Ectodermal cell (in vitro differentiated cells): ENCODE results near the gene MAGEL2.
"Not testable (repeated sequence)": the region's sequence is repeated elsewhere in the genome, so short reads cannot be mapped to it uniquely, and the experiment has no call there.

Experiments used
- H3K27ac ChIP-seq: 2 replicates; pipeline ENCODE4 v1.7.0; 2013; ENCODE audit warnings: mild to moderate bottlenecking, low read depth, low read length; ENCODE audit not compliant: insufficient read depth, poor library complexity, severe bottlenecking
- H3K27me3 ChIP-seq: 2 replicates; pipeline ENCODE4 v1.7.0; 2013; ENCODE audit warnings: mild to moderate bottlenecking, low read length; ENCODE audit not compliant: insufficient read depth, control insufficient read depth, poor library complexity, severe bottlenecking
- H3K36me3 ChIP-seq: one replicate; pipeline ENCODE4 v1.7.0; 2013; ENCODE audit warnings: low read length; ENCODE audit not compliant: control insufficient read depth, insufficient read depth
- H3K4me1 ChIP-seq: one replicate; pipeline ENCODE4 v1.7.0; 2013; ENCODE audit warnings: low read length; ENCODE audit not compliant: control insufficient read depth, insufficient read depth
- H3K4me3 ChIP-seq: 2 replicates; pipeline ENCODE4 v1.7.0; 2013; ENCODE audit warnings: low read depth, low read length, control low read depth; ENCODE audit not compliant: insufficient read depth
- H3K9me3 ChIP-seq: 2 replicates; pipeline ENCODE4 v1.7.0; 2013; ENCODE audit warnings: mild to moderate bottlenecking, low read length, moderate library complexity; ENCODE audit not compliant: control insufficient read depth
- WGBS, 2 experiments: methylation state at CpG; one replicate each; pipeline ENCODE4 v1.1.7; 2013; ENCODE audit warnings: missing lambda C conversion rate in 2 of 2; 5-methylcytosine and 5-hydroxymethylcytosine counted together

The MAGEL2 gene

DNA sequence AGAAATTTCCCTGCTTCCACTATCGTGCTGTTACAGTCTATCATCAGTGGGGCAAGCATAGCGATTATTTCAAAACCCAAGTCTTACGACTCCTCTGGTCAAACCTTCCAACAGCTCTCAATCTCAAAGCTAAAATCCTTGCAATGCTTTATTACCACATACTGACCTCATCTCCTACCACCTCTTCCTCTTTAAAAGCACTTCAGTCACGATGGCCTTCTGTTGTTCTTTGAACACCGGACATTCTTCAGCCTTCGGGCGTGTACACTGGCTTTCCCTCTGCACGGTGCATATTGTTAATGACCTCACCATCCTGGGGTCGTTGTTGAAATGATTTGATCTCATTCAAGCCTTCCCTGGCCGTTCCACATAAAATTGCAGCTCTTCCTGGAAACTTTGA, 31.1 kb downstream of the MAGEL2 start:
- Histone ChIP-seq H3K9me3 (peaks cover 7% of the 10 kb centered on the region), H3K27ac (no peak overlapping the region), H3K4me3 (no peak overlapping the region), H3K36me3 (no peaks in the 10 kb centered on the region), H3K27me3 (no peaks in the 10 kb centered on the region), H3K4me1 (no peaks in the 10 kb centered on the region)
- 85 to 87% methylated on average over 10 of the region's 10 CpGs for WGBS, 2 experiments

DNA sequence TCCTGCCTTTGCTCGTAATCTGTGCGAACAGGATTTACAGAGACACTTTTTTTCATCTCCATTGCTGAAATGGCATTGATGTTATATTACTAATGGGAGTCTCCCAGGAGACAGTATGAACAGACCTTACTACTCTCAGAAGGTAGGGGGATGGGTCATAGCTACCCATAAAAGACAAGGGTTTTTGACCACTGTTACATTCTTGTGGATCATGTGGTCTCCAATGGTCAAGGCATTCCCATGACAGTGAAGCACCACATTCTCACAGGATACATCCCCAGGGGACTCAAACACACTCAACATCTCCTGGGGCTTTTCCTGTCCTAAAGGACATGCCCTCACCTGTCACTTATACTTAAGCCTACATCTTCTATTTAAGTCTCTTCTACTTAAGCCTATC, 41.4 kb downstream of the MAGEL2 start:
- Histone ChIP-seq H3K4me1 (no peaks in the 10 kb centered on the region), H3K9me3 (peaks cover 2% of the 10 kb centered on the region), H3K4me3 (no peak overlapping the region), H3K27ac (no peak overlapping the region), H3K36me3 (no peaks in the 10 kb centered on the region), H3K27me3 (no peaks in the 10 kb centered on the region)
- WGBS, 2 experiments, result 93 to 94% methylated on average over 2 of the region's 2 CpGs

DNA sequence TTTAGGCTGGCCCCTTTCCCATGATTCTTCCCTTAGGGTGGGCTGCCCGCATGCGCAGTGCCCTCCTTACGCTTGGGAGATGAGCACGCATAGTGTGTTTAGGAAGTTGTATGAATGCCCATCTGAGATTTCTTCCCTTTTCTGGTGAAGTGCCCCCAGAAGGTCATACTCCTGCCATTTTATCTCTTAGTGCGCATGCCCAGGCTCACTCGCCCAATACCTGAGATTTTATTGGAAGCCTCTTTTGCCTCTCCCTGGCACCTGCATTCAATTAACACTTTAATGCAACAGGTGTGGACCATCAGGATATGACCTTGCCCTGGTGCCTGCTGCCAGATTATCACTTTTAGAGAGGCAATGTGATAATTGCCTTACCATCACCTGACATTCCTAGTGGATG, 45.5 kb downstream of the MAGEL2 start:
- Histone ChIP-seq H3K27me3 (no peaks in the 10 kb centered on the region), H3K36me3 (no peaks in the 10 kb centered on the region), H3K4me3 (no peak overlapping the region), H3K9me3 (peaks cover 2% of the 10 kb centered on the region), H3K4me1 (no peaks in the 10 kb centered on the region), H3K27ac (no peak overlapping the region)
- WGBS, 2 experiments, result 95 to 99% methylated on average over 6 of the region's 6 CpGs

DNA sequence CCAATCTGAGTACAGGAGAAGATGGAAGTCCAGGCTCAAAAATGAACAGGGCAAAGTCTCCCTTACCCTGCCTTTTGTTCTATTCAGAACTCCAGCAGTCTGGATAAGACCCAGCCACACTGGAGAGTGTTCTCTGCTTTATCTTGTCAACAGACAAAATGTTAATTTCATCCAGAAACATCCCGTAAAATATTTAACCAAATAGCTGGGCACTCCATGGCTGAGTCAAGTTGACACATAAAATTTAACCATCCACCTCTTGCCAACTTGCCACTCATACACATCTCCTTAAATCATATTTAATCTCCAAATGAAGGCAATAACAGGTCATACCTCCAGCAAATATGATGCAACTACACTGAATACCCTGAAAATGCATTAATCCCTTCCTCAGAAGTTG, 48.6 kb downstream of the MAGEL2 start:
- Histone ChIP-seq H3K4me1 (no peaks in the 10 kb centered on the region), H3K9me3 (no peaks in the 10 kb centered on the region), H3K4me3 (no peak overlapping the region), H3K27ac (no peak overlapping the region), H3K36me3 (no peaks in the 10 kb centered on the region), H3K27me3 (no peaks in the 10 kb centered on the region)
- WGBS, 2 experiments, result 78 to 85% methylated on average over 1 of the region's 1 CpG

DNA sequence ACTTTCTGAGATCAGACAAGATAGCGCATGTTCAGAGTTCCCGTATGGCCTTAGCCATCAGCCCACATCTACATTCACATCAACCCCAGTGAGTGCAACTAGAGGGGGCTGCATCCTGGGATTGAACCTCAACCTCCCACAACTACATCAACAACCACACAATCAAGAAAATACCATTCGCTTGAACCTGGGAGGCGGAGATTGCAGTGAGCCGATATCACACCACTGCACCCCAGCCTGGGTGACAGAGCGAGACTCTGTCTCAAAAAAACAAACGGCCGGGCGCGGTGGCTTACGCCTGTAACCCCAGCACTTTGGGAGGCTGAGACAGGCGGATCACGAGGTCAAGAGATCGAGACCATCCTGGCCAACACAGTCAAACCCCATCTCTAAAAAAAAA, 50.4 kb downstream of the MAGEL2 start:
- H3K9me3 ChIP-seq, H3K4me3 ChIP-seq, H3K36me3 ChIP-seq, H3K27ac ChIP-seq, H3K27me3 ChIP-seq, H3K4me1 ChIP-seq: not testable (repeated sequence)
- 83 to 87% methylated on average over 14 of the region's 14 CpGs for WGBS, 2 experiments

DNA sequence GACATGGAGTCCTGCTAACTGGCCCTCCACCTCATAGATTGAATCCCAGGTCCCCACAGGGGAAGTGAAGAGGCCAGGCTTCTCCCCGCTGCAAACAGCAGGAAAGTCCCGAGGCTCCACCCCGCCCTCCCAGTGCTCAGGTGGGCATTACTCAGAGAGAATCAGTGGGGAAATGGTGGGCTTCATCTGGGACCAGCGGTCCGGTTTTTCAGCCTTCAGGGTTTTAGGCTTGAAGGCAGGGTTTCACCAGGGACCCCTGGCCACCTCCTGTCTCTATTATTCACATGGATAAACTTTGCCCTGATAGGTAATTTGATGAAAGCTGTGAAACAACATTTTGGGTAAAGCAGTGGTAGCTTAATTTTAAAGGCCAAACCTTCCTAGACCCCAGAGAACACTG, 50.9 kb downstream of the MAGEL2 start:
- WGBS, 2 experiments, result 82 to 86% methylated on average over 5 of the region's 5 CpGs
- Histone ChIP-seq H3K27ac (no peak overlapping the region), H3K27me3 (no peaks in the 10 kb centered on the region), H3K9me3 (no peaks in the 10 kb centered on the region), H3K4me1 (no peaks in the 10 kb centered on the region), H3K36me3 (no peaks in the 10 kb centered on the region), H3K4me3 (no peak overlapping the region)

DNA sequence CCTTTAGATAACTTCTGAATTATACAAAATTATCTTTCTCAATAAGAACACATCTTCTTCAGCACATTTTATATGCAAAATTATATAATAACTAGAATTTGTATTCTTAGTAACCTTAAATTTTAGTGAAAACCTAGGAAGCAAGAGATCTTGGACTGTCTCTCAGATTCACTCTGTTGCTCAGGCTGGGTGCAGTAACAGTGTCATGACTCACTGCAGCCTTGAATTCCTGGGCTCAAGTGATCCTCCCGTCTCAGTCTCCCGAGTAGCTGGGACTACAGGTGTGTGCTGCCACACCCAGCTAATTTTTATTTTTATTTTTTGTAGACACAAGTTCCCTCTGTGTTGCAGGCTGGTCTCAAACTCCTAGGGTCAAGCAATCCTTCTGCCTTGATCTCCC, 52.3 kb downstream of the MAGEL2 start:
- H3K36me3 ChIP-seq, result no peaks in the 10 kb centered on the region
- H3K27me3 ChIP-seq, result no peaks in the 10 kb centered on the region
- no peak overlapping the region for H3K27ac ChIP-seq
- 68 to 74% methylated on average over 2 of the region's 2 CpGs for WGBS, 2 experiments
- H3K4me1 ChIP-seq, result no peaks in the 10 kb centered on the region
- no peak overlapping the region for H3K4me3 ChIP-seq
- H3K9me3 ChIP-seq, result no peaks in the 10 kb centered on the region

DNA sequence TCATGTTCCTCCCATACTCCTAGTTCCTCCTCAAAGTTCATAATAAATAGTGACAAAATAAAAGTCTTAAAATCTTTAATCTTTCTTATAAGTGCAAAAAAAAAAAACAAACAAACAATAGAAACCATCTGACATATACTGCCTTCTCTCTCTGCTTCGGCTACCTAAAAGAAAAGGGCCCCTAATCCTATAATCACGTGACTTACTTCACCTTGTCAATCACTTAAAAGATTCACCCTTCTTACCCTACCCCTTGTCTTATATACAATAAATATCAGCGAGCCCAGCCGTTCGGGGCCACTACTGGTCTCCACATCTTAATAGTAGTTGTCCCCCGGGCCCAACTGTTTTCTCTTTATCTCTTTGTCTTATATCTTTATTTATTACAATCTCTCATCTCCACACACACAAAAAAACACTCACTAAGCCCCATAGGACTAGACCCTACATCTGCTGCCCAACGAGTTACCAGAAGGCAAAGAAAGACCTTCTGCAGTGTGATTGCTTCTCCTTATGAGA, 53.4 kb downstream of the MAGEL2 start:
- Histone ChIP-seq H3K4me1 (no peaks in the 10 kb centered on the region), H3K36me3 (no peaks in the 10 kb centered on the region), H3K27me3 (no peaks in the 10 kb centered on the region), H3K4me3 (no peak overlapping the region), H3K9me3 (no peaks in the 10 kb centered on the region), H3K27ac (no peak overlapping the region)
- WGBS, 2 experiments, result 80 to 84% methylated on average over 7 of the region's 7 CpGs
